Activated CD8-positive, alpha-beta memory T cell treated with anti-CD3 and anti-CD28 coated beads, Interleukin-2, amount 50 U/mL, for 1 hour (primary cell): Measurements from ENCODE around the gene ST14.
"Not testable (repeated sequence)": the region's sequence is repeated elsewhere in the genome, so short reads cannot be mapped to it uniquely, and the experiment has no call there.

Experiments used
- DNase-seq: peaks from one replicate; pipeline ENCODE4 v3.0.0-alpha.2; 2020; ENCODE audit errors: extremely low read depth

ST14 gene

GRCh38 chr11:130233486-130233885 is 73.9 kb downstream of the ST14 start:
- DNase-seq: not testable (repeated sequence)

- not testable (repeated sequence) for DNase-seq
Observed at GRCh38 chr11:130233888-130234287, 74.3 kb downstream of the ST14 start.

- no peak for DNase-seq
Observed at GRCh38 chr11:130234315-130234714, 74.7 kb downstream of the ST14 start.

GRCh38 chr11:130237282-130238006 is 77.9 kb downstream of the ST14 start:
- no peak for DNase-seq

- no peak for DNase-seq
Observed at GRCh38 chr11:130241713-130242112, 82.1 kb downstream of the ST14 start.

GRCh38 chr11:130243816-130244215 is 84.2 kb downstream of the ST14 start:
- DNase-seq: no peak

- no peak for DNase-seq
Observed at GRCh38 chr11:130244848-130245247, 85.3 kb downstream of the ST14 start.

- not testable (repeated sequence) for DNase-seq
Observed at GRCh38 chr11:130245375-130245774, 85.8 kb downstream of the ST14 start.

GRCh38 chr11:130246270-130246669 is 86.7 kb downstream of the ST14 start:
- DNase-seq: no peak

GRCh38 chr11:130246738-130247137 is 87.2 kb downstream of the ST14 start:
- DNase-seq: no peak

GRCh38 chr11:130247319-130247718 is 87.7 kb downstream of the ST14 start:
- DNase-seq: no peak

GRCh38 chr11:130249371-130249770 is 89.8 kb downstream of the ST14 start:
- DNase-seq: no peak

GRCh38 chr11:130249929-130250328 is 90.3 kb downstream of the ST14 start:
- DNase-seq: not testable (repeated sequence)

- not testable (repeated sequence) for DNase-seq
Observed at GRCh38 chr11:130251763-130252162, 92.2 kb downstream of the ST14 start.
